Keratinocyte (primary cell): ENCODE data around the gene FARP1.

Experiments used
- CTCF ChIP-seq, 3 experiments: IDR thresholded peaks in 1 of 3; conservative IDR thresholded peaks in 1 of 3; optimal IDR thresholded peaks in 1 of 3; 2 replicates in 2 of 3; 3 replicates in 1 of 3; pipeline versions ENCODE3 to v1.5.1; 2011; ENCODE audit warnings: low read length in 3 of 3, mild to moderate bottlenecking in 3 of 3, moderate library complexity in 2 of 3, control low read depth in 1 of 3, inconsistent platforms in 1 of 3; ENCODE audit not compliant: insufficient read depth in 2 of 3; ENCODE audit errors: extremely low read depth in 1 of 3
- EZH2 ChIP-seq: IDR thresholded peaks from one replicate; pipeline ENCODE4 v1.6.1; 2012; ENCODE audit warnings: inconsistent platforms, mild to moderate bottlenecking, low read length, moderate library complexity

- TF ChIP-seq CTCF (optimal IDR thresholded peaks at IDR 0.05 in 1 of 3, IDR thresholded peaks at IDR 0.05 in 1 of 3, conservative IDR thresholded peaks at IDR 0.05 in 1 of 3; ENCODE audit: extremely low read depth in 1 of 3, insufficient read depth in 2 of 3, low read length in 3 of 3), result no peak
- no peak for TF ChIP-seq EZH2
Measured at GRCh38 chr13:98195054-98195791, 52.3 kb downstream of the FARP1 start.
